GM19438 (cell line): Measurements from ENCODE around the gene GCSH.

ENCODE experiments used
- ATAC-seq: cut with Tn5 transposase; IDR thresholded peaks from one replicate; pipeline ENCODE4 v1.9.1; 2021; ENCODE audit warnings: low read depth; ENCODE audit not compliant: unreplicated experiment

GCSH gene

GRCh38 chr16:81061307-81061640 is 34.9 kb downstream of the GCSH start:
- no peak for ATAC-seq

- ATAC-seq = no peak
Observed at GRCh38 chr16:81060576-81061306, 35.5 kb downstream of the GCSH start.

DNA sequence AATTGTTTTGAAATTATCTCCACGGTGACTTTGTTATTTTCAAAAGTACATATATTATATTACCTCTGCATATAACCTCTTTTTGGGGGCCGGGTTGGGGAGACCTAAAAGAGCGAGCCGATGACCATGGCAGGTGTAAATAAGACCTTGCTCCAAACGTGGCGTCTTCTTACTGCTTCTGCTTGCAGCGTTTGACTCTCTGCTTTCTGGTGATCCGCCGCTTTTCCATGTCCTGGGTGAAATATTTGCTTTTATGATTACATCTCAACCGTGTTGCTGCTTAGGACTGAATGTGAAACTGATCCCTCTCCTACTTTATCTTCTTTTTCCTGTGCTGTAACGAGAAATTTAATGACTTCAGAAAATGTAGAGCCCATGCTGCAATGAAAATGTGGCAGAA is 42.4 kb downstream of the GCSH start:
- ATAC-seq = no peak

GRCh38 chr16:81042821-81043220 is 53.4 kb downstream of the GCSH start:
- no peak for ATAC-seq

- ATAC-seq = no peak
Observed at GRCh38 chr16:81041696-81042095, 54.5 kb downstream of the GCSH start.

DNA sequence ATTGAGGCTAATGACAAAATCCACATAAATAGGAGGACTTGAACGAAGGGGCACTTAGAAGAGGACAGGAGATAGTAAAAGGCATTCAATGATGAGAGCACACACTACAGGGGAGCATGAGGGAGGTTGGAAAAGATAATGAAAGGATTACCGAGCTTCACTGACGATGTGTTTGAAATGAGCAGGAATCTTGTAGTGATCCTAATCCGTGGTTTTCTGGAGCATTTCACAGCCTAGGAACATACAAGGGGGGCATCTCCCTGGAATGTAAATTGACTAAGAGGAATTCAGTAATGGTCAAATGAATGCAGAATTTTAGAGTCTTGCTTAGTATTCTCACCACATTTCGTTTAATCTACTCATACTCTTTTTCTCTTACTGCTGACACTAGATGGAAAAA is 55.4 kb downstream of the GCSH start:
- no peak for ATAC-seq

DNA sequence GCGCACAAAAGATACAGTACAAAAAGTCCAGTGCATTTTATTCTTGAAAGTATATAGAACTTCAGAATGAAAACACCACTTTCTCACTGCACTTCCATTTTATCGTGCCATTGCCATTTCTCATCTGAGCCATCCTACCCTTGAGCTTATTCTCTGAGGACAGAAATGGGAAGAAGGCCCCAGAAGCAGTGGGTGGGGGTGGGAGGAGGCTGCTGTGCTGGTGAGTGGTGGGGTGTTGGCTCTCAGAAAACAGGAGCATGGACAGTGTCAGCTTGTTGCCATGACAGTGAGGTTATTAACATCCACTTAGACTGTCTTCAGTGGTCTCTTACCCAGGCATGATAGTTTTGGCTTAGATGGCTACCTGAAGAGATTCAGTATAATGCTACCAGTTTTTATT is 56.1 kb downstream of the GCSH start:
- ATAC-seq = no peak

DNA sequence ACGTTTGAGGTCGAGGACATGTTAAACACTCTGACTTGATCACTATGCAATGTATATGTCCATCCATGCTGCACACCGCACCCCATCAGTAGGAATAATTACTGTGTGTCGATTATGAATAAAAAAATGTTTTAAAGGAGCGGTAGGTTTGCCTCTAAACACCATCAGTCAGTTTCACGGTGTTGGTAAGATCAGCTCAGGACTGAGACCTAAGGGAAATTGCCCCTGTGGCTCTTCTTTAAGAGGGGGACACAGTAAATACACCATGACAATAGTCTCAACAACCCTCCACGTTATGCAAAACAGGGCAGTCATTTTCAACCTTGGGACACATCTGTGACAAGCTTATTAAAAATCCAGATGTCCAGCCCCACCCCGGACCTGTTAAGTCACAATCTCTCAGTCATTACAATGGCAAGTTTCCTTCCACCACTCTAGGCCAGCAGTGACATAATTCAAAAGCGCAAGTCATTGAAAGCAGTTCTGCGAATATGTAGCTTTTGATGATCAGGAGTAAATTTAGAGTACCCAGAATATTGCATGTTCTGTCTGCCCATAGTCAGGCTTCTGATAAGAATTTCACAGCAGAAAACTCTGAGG is 59.3 kb downstream of the GCSH start:
- no peak for ATAC-seq

DNA sequence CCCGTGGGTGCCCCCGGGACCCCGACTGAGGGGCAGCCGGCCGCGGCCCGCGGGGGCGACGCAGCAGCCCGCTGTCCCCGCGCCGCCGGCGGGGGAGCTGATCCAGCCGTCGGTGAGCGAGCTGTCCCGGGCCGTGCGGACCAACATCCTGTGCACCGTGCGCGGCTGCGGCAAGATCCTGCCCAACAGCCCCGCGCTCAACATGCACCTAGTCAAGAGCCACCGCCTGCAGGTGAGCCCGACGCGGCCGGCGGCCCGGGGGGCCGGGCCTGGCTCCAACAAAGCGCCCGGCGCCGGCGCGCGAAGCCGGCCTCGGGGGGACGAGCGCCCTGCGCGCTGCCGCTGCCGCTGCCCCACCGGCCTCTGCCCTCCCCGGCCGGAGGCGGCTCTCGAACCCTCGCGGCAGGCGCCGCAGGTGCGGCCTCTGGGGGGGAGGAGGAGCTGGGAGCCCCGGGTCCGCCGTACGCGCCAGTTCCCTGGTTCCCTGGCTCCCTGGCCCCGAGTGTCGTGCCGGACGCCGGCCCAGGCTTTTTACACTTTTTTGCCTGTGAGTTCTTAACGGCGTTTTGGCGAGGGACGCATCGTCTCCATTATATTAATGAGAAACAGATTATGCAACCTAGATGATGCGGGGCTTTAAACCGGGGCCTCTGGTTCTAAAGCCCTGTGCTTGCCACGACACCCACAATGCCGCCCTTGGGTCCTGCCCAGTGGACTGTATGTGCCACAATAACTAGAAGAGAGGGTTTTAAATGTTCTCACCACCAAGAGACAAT is 60.0 kb downstream of the GCSH start:
- peak; percentile 57 for ATAC-seq

GRCh38 chr16:81035398-81035974 is 60.7 kb downstream of the GCSH start, which contains the start of gene ATMIN:
TSS of gene ATMIN (plus strand) at chr16:81035842. CDS start at chr16:81035871, 29 bp downstream.
- ATAC-seq = peak; percentile 84
